K562 treated with DMSO at 1 percent for 4 hours (cell line): ENCODE measurements around the gene SLC35A4. TPM values are rescaled to one million over a fixed set of nuclear protein-coding genes. Genes with fewer than 3 reads are reported as not detected.

Experiments used
- total RNA-seq: library from RNA; unstranded; fragments of 300-600 nt; gene quantifications from 2 replicates; pipeline ENCODE4 v1.2.3, GENCODE V29; 2022; ENCODE audit not compliant: insufficient read depth

SLC35A4 gene, protein sequence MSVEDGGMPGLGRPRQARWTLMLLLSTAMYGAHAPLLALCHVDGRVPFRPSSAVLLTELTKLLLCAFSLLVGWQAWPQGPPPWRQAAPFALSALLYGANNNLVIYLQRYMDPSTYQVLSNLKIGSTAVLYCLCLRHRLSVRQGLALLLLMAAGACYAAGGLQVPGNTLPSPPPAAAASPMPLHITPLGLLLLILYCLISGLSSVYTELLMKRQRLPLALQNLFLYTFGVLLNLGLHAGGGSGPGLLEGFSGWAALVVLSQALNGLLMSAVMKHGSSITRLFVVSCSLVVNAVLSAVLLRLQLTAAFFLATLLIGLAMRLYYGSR
- 110 and 118 TPM in 2 replicates for total RNA-seq

DNA sequence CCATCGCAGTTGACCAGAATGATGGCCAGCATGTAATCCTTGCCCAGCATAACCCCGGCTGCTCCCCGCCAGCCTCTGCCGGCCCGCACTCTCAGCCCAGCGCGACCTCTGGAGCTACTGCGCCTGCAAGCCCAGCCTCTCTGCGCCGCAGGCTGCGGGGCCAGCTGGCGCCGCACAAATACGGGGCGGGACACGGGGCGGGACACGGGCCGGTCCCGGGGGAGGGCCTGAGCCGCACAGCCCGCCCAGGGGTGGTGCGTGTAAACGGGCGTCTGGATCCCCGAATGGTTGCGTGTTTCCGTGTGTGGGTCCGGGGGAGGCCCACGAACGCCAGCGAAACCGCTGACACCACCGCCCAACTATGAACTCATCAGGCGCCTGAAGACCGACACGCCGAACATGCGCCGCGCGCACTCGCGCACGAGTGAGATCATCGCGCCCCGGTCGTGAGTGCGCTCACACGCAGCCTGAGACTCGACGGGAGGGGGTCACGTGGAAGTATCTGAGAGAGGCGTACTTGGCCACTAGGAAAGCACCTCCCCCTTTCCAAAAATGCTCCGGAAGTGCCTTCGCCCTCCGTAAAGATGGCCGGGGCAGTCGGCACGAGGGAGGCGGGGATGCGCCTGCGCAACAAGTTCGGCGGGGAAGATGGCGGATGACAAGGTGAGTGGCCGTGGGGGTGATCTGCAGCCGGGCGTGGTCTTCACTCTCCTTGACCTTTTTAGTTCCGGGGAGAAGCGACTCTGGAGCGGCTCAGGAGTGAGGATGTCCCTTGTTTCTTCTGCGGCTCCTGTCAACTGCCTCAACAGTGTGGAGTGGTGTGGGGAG lies at the start of gene SLC35A4, which contains the start of gene APBB3:
Gene SLC35A4, plus strand, starts transcription at position 633 of the 828 bp plus-strand sequence. CDS start 2,342 bp downstream, outside the sequence.
Gene APBB3, minus strand, starts transcription at position 403 of the 828 bp plus-strand sequence. Its CDS starts 353 bp downstream, at position 50.

DNA sequence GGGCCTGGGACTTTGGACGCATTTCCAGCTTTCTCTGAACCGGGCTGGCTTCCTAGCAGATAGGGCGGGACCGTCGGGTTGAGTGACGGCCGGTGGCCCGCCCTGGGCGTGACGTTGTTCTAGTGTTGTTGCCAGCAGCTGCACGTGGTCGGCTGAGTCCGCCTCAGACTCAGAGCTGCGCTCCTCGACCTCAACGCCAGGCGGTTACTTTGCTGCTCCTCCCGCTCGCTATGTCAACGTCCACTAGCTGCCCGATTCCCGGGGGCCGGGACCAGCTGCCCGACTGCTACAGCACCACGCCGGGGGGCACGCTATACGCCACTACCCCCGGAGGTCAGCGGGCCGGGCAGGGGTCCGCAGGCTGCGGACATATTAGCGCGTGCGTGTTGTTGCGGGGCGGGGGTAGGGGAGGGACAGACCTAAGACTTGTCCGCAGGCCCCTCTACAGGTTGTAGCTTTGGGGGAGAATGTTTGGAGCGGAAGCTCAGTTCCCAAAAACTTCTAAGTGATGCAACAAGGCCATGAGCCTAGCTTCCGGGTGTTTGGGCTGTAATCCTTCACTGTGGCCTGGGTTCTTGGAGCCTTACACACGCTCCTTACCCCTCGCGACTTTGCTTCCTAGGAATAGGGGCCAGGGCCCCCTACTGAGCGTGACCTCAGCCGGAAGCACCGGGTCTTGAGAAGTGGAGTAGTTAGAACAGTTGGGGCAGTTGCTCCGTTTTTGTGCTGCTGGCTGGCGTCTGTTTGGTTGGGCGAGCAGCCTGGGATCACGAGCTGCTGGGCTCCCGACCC lies 16.9 kb upstream of the SLC35A4 start, which contains the start of gene EIF4EBP3:
Gene EIF4EBP3, plus strand, starts transcription at position 155 of the 792 bp plus-strand sequence. Its CDS starts 76 bp downstream, at position 231.

DNA sequence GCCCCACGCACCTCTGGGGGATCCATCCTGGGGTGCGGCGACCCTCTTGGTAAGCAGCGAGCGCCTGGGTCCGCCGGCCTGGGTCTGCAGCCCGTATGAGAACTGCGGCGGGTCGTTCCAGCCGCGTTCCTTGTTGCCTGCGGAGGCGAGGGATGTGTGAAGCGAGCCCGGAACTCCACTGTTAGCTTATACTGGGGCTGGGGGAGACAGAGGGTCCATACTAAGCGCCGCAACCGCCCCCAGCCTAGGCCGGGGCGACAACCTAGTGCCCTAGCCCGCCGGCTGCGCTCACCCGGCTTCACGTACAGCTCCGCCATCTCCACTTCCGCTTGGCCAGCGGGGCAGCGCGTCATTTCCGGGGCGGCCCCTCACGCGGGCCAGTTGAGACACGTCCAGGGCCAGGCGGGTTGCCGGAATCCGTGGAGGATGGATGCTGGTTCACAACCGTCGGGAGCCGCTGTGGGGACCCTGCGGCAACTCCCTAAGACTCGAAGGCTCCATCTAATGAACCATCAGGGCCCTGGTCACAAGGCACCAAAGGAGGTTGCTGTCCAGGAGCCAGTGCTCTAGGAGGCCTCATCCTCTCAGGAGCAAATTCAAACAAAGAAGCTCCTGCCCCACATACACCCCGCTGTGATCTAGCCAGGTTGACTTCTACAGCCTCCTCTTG lies 7.4 kb upstream of the SLC35A4 start, which contains the start of gene SRA1:
Gene SRA1, minus strand, starts transcription at position 338 of the 670 bp plus-strand sequence. Its CDS starts 21 bp downstream, at position 317.

Other genes with a start within 250 kb of the SLC35A4 start
- gene HBEGF, start 218.2 kb upstream of the SLC35A4 start, total RNA-seq = 1.8 and 3.2 TPM in 2 replicates
- not detected in 2 replicates for gene SLC4A9, start 204.6 kb upstream of the SLC35A4 start, total RNA-seq
- gene ANKHD1, start 163.0 kb upstream of the SLC35A4 start, total RNA-seq = 44.4 and 57.4 TPM in 2 replicates
- 5.1 and 5.3 TPM in 2 replicates for gene EIF4EBP3, start 17.2 kb upstream of the SLC35A4 start, total RNA-seq
- 24.8 and 27.5 TPM in 2 replicates for gene SRA1, start 7.4 kb upstream of the SLC35A4 start, total RNA-seq
- 8.4 and 9.2 TPM in 2 replicates for gene APBB3, start 230 bp upstream of the SLC35A4 start, total RNA-seq
- 4.9 TPM in 1 of 2 replicates, not detected in the other for gene CD14, start 68.3 kb downstream of the SLC35A4 start, total RNA-seq
- 10.4 and 10.7 TPM in 2 replicates for gene TMCO6, start 74.6 kb downstream of the SLC35A4 start, total RNA-seq
- 172 and 175 TPM in 2 replicates for gene NDUFA2, start 82.8 kb downstream of the SLC35A4 start, total RNA-seq
- 149 and 176 TPM in 2 replicates for gene IK, start 83.0 kb downstream of the SLC35A4 start, total RNA-seq
- gene WDR55, start 100.1 kb downstream of the SLC35A4 start, total RNA-seq = 43.1 and 46.0 TPM in 2 replicates
- 3.3 and 7.0 TPM in 2 replicates for gene DND1, start 108.7 kb downstream of the SLC35A4 start, total RNA-seq
- 43.5 and 55.6 TPM in 2 replicates for gene HARS1, start 126.5 kb downstream of the SLC35A4 start, total RNA-seq
- gene HARS2, start 126.6 kb downstream of the SLC35A4 start, total RNA-seq = 10.2 and 15.1 TPM in 2 replicates
- gene ZMAT2, start 135.6 kb downstream of the SLC35A4 start, total RNA-seq = 34.6 and 43.0 TPM in 2 replicates
- not detected in 2 replicates for gene PCDHA1, start 221.3 kb downstream of the SLC35A4 start, total RNA-seq
- gene PCDHA2, start 230.0 kb downstream of the SLC35A4 start, total RNA-seq = not detected in 2 replicates
- not detected in 2 replicates for gene PCDHA3, start 236.2 kb downstream of the SLC35A4 start, total RNA-seq
- not detected in 2 replicates for gene PCDHA4, start 242.2 kb downstream of the SLC35A4 start, total RNA-seq